PFSK-1 (cell line): ENCODE measurements around the gene ZFAND3.

Source experiments
- FOXP2 ChIP-seq: optimal IDR thresholded peaks from 2 replicates; pipeline ENCODE3; 2011; ENCODE audit warnings: borderline replicate concordance, control low read depth, inconsistent platforms; ENCODE audit not compliant: insufficient read depth; ENCODE audit errors: extremely low read length, extremely low read depth
- POLR2AphosphoS5 ChIP-seq: IDR thresholded peaks from 2 replicates; pipeline ENCODE4 v1.6.1; 2012; ENCODE audit warnings: low read depth, mild to moderate bottlenecking, control low read depth, low read length, moderate library complexity
- REST ChIP-seq, 2 experiments: IDR thresholded peaks; 2 replicates each; pipeline versions ENCODE4 v1.6.1 to v1.8.0; 2011 to 2012; ENCODE audit warnings: low read depth in 2 of 2, low read length in 2 of 2, control low read depth in 1 of 2, inconsistent platforms in 1 of 2, mild to moderate bottlenecking in 1 of 2, moderate library complexity in 1 of 2; ENCODE audit not compliant: insufficient read depth in 1 of 2
- SIN3A ChIP-seq: IDR thresholded peaks from 2 replicates; pipeline ENCODE4 v1.6.1; 2012; ENCODE audit warnings: mild to moderate bottlenecking, low read length, moderate library complexity, borderline replicate concordance; ENCODE audit not compliant: insufficient read depth
- TAF1 ChIP-seq: IDR thresholded peaks from 2 replicates; pipeline ENCODE4 v1.6.1; 2012; ENCODE audit warnings: low read length, control low read depth, borderline replicate concordance; ENCODE audit not compliant: insufficient read depth

- no peak for TF ChIP-seq REST (IDR thresholded peaks at IDR 0.05; ENCODE audit: insufficient read depth in 1 of 2, low read depth in 2 of 2, low read length in 2 of 2)
- TF ChIP-seq TAF1: no peak
- no peak for TF ChIP-seq SIN3A
- no peak for TF ChIP-seq POLR2AphosphoS5
- TF ChIP-seq FOXP2: no peak
Measured at GRCh38 chr6:37835923-37836322, 16.4 kb downstream of the ZFAND3 start.
